ENCODE data around the gene CMTR1.
"Not testable (repeated sequence)": the region's sequence is repeated elsewhere in the genome, so short reads cannot be mapped to it uniquely, and the experiment has no call there.

The CMTR1 gene

DNA sequence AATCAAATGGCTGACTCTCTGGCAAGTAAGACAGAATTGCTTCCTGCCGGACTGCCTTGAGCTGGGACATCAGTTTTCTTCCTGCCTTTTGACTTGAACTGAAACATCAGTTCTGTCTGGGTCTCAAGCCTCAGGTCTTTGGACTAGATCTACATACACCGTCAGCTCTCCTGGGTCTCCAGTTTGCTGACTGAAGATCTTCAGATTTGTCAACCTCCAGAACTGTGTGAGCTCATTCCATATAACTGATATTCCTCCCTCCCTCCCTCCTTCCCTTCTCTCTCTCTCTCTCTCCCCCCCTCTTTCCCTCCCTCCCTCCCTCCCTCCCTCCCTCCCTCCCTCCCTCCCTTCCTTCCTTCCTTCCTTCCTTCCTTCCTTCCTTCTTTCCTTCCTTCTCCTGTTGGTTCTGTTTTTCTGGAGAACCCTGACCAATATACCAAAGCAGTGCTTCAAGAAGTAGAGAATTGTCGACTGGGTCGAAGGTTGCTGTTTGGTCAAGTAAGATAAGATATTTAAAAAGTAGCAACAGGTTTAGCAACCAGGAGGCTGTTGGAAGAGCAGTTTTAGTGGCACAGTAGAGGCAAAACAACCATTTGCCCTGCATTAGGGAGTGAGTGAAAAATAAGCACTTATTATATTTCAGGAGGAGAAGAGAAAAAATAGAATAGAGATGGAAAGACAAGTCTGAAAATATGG lies 33.1 kb upstream of the CMTR1 start:
- ChIA-PET POLR2A (interaction anchor here (1.4 kb wide), 1 partner anchor 33 kb away, joined by 5 read pairs; the partner anchor contains the start of gene CMTR1), CTCF (interaction anchor here (0.6 to 1.7 kb wide), 3 partner anchors 18 to 178 kb away, joined by 3 to 6 read pairs (median 4); no protein-coding TSS in a partner anchor)
- TF ChIP-seq ZBTB8A (tag by site-specific recombination; IDR thresholded peaks at IDR 0.05) (no peak), ZNF560 (tag by site-specific recombination; IDR thresholded peaks at IDR 0.05; ENCODE audit: borderline replicate concordance) (no peak), ZNF830 (tag by site-specific recombination; IDR thresholded peaks at IDR 0.05; ENCODE audit: low read depth) (no peak)
- TF ChIP-seq, protein P1, sequence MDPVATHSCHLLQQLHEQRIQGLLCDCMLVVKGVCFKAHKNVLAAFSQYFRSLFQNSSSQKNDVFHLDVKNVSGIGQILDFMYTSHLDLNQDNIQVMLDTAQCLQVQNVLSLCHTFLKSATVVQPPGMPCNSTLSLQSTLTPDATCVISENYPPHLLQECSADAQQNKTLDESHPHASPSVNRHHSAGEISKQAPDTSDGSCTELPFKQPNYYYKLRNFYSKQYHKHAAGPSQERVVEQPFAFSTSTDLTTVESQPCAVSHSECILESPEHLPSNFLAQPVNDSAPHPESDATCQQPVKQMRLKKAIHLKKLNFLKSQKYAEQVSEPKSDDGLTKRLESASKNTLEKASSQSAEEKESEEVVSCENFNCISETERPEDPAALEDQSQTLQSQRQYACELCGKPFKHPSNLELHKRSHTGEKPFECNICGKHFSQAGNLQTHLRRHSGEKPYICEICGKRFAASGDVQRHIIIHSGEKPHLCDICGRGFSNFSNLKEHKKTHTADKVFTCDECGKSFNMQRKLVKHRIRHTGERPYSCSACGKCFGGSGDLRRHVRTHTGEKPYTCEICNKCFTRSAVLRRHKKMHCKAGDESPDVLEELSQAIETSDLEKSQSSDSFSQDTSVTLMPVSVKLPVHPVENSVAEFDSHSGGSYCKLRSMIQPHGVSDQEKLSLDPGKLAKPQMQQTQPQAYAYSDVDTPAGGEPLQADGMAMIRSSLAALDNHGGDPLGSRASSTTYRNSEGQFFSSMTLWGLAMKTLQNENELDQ (tag by site-specific recombination; IDR thresholded peaks at IDR 0.05; ENCODE audit: low read depth) = no peak
- Histone ChIP-seq H3K27ac (ENCODE audit: extremely low read depth, low read depth, low read length) (no peak overlapping the region), H3K4me3 (ENCODE audit: low read depth, low read length) (no peak overlapping the region), H3K36me3 (ENCODE audit: control insufficient read depth in 2 of 2, insufficient read depth in 1 of 2, low read length in 2 of 2) (peaks cover 0 to 9% of the 10 kb centered on the region in 2 experiments; a peak in 1 of 3 replicates), H3K4me1 (ENCODE audit: control insufficient read depth, insufficient read depth, low read length) (no peaks in the 10 kb centered on the region), H3K9me3 (ENCODE audit: control insufficient read depth, insufficient read depth, low read depth, low read length) (no peaks in the 10 kb centered on the region)

DNA sequence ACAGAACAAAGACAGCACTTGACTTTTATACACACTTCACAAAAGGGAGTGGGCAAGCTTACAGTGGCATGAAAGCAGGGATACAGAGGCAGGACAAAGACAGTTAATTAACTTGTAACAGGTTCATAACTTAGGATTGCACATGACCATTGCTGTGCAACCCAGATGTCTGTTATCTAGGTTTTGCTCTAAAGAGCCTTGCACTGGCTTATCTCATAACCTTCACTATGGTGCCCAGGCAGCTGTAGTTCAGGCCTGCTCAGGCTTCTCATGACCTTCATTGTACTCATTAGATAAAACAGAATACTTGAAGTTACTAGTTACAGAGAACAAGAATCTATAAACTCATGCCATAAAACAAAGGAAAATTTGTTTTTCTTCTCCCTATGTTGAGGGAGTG lies 31.4 kb upstream of the CMTR1 start:
- H3K36me3 ChIP-seq (ENCODE audit: control insufficient read depth in 2 of 2, insufficient read depth in 1 of 2, low read length in 2 of 2); H3K4me3 ChIP-seq (ENCODE audit: low read depth, low read length); H3K4me1 ChIP-seq (ENCODE audit: control insufficient read depth, insufficient read depth, low read length); H3K9me3 ChIP-seq (ENCODE audit: control insufficient read depth, insufficient read depth, low read depth, low read length); H3K27ac ChIP-seq (ENCODE audit: extremely low read depth, low read depth, low read length); POLR2A ChIA-PET: not testable (repeated sequence)
- CTCF ChIA-PET = interaction anchor here (1.8 kb wide), 1 partner anchor 18 kb away, joined by 4 read pairs; no protein-coding TSS in a partner anchor

DNA sequence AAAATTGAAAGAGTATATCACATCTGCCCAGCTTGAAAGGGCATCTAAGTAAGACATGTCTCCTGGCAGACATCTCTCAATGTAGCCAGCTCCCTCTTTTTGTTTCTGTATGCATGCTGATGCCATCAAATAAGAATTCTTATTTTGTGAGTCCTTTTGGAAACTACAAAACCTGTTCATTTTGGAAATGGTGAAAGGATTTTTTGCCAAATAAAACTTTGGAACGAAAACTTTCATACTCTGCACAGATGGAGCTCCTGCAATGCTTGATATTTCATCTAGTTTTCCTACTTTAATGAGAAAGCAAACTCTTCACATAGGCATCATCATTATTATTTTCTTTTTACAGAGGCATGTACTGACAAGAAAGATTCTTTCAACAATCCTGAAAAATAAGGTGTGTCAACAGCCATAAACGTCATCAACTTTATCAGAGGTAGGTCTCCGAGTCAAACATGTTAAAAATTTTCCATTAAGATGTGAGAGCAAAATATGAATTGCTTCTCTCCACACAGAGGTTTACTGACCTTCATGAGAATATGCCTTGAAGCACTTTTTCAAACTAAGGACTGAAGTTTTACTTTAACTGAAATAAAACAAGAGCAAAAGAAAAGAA lies 26.2 kb upstream of the CMTR1 start:
- POLR2A ChIA-PET = no interaction called here
- CTCF ChIA-PET = no interaction called here
- TF ChIP-seq ZNF302 (tag by site-specific recombination; IDR thresholded peaks at IDR 0.05; ENCODE audit: low read depth) (no peak), ZNF169 (tag by site-specific recombination; IDR thresholded peaks at IDR 0.05) (no peak), ZSCAN16 (tag by site-specific recombination; IDR thresholded peaks at IDR 0.05) (no peak), ZNF121 (tag by site-specific recombination; IDR thresholded peaks at IDR 0.05) (no peak), ZBTB17 (tag by site-specific recombination; IDR thresholded peaks at IDR 0.05) (no peak), ZNF433 (tag by site-specific recombination; IDR thresholded peaks at IDR 0.05; ENCODE audit: low read depth) (no peak), ZNF621 (tag by site-specific recombination; IDR thresholded peaks at IDR 0.05) (no peak), ZBTB8A (tag by site-specific recombination; IDR thresholded peaks at IDR 0.05) (no peak), TCF7L2 (IDR thresholded peaks at IDR 0.05; ENCODE audit: borderline replicate concordance, low read depth, low read length) (no peak), OVOL3 (tag by site-specific recombination; IDR thresholded peaks at IDR 0.05) (no peak), GLI2 (tag by site-specific recombination; IDR thresholded peaks at IDR 0.05; ENCODE audit: borderline replicate concordance, low read depth) (no peak), ZNF394 (tag by site-specific recombination; IDR thresholded peaks at IDR 0.05; ENCODE audit: borderline replicate concordance) (no peak)
- TF ChIP-seq, protein P2, sequence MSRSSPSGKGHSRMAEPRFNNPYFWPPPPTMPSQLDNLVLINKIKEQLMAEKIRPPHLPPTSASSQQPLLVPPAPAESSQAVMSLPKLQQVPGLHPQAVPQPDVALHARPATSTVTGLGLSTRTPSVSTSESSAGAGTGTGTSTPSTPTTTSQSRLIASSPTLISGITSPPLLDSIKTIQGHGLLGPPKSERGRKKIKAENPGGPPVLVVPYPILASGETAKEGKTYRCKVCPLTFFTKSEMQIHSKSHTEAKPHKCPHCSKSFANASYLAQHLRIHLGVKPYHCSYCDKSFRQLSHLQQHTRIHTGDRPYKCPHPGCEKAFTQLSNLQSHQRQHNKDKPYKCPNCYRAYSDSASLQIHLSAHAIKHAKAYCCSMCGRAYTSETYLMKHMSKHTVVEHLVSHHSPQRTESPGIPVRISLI (tag by site-specific recombination; IDR thresholded peaks at IDR 0.05) = no peak
- TF ChIP-seq, protein P3, sequence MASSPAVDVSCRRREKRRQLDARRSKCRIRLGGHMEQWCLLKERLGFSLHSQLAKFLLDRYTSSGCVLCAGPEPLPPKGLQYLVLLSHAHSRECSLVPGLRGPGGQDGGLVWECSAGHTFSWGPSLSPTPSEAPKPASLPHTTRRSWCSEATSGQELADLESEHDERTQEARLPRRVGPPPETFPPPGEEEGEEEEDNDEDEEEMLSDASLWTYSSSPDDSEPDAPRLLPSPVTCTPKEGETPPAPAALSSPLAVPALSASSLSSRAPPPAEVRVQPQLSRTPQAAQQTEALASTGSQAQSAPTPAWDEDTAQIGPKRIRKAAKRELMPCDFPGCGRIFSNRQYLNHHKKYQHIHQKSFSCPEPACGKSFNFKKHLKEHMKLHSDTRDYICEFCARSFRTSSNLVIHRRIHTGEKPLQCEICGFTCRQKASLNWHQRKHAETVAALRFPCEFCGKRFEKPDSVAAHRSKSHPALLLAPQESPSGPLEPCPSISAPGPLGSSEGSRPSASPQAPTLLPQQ (tag by site-specific recombination; IDR thresholded peaks at IDR 0.05) = no peak
- no peak overlapping the region for H3K27ac ChIP-seq (ENCODE audit: extremely low read depth, low read depth, low read length)
- H3K4me3 ChIP-seq (ENCODE audit: low read depth, low read length) = no peak overlapping the region
- H3K36me3 ChIP-seq (ENCODE audit: control insufficient read depth in 2 of 2, insufficient read depth in 1 of 2, low read length in 2 of 2) = no peaks in the 10 kb centered on the region
- no peaks in the 10 kb centered on the region for H3K9me3 ChIP-seq (ENCODE audit: control insufficient read depth, insufficient read depth, low read depth, low read length)
- H3K4me1 ChIP-seq (ENCODE audit: control insufficient read depth, insufficient read depth, low read length) = no peaks in the 10 kb centered on the region
